Naive thymus-derived CD8-positive, alpha-beta T cell (primary cell): ENCODE data around the gene OR51E2. TPM values are rescaled to one million over a fixed set of nuclear protein-coding genes. Genes with fewer than 3 reads are reported as not detected.
A peak's percentile ranks its signal among the peaks of the same experiment; 100 is the strongest.

ENCODE experiments used
- ATAC-seq, 2 donors: fragments of 150-1000 bp; cut with Tn5 transposase in 1 of 2; sonication (Bioruptor Pico), chemical (Tn5 transposase) in 1 of 2; 1 replicate in 1 of 2; 2 replicates in 1 of 2; pipeline ENCODE4 v1.10.0; 2021; ENCODE audit warnings: mild to moderate bottlenecking in 2 of 2, moderate library complexity in 2 of 2
- POLR2A ChIA-PET: fragments of 350-600 bp; sonication (Branson Sonifier 250); formaldehyde crosslinking; loops from one replicate; lab custom pipeline; 2021; ENCODE audit warnings: antibody characterized with exemption; lab: Charles Lee
- DNase-seq, 10 donors: peaks; one replicate each; pipeline versions ENCODE4 v3.0.0 to v3.0.0-alpha.2; 2020 to 2022
- H3K27ac Mint-ChIP-seq, 10 donors: one replicate each; pipeline ENCODE4 v1.8.0; 2020 to 2022; ENCODE audit warnings: mild to moderate bottlenecking in 10 of 10, mixed read lengths in 10 of 10, moderate library complexity in 4 of 10, inconsistent platforms in 1 of 10
- H3K27me3 Mint-ChIP-seq, 5 donors: one replicate each; pipeline ENCODE4 v1.8.0; 2021 to 2022; ENCODE audit warnings: mixed read lengths in 5 of 5
- H3K36me3 Mint-ChIP-seq, 3 donors: one replicate each; pipeline ENCODE4 v1.8.0; 2020 to 2022; ENCODE audit warnings: mixed read lengths in 3 of 3, mild to moderate bottlenecking in 2 of 3, inconsistent platforms in 1 of 3
- H3K4me1 Mint-ChIP-seq, 4 donors: one replicate each; pipeline ENCODE4 v1.8.0; 2021 to 2022; ENCODE audit warnings: mixed read lengths in 4 of 4
- H3K4me3 Mint-ChIP-seq, 10 donors: one replicate each; pipeline ENCODE4 v1.8.0; 2020 to 2022; ENCODE audit warnings: mild to moderate bottlenecking in 10 of 10, mixed read lengths in 10 of 10, moderate library complexity in 6 of 10, inconsistent platforms in 1 of 10
- H3K9me3 Mint-ChIP-seq, 9 donors: one replicate each; pipeline ENCODE4 v1.8.0; 2020 to 2022; ENCODE audit warnings: mixed read lengths in 9 of 9, mild to moderate bottlenecking in 3 of 9, inconsistent platforms in 1 of 9, moderate library complexity in 1 of 9
- polyA plus RNA-seq, 3 donors: library from polyadenylated mRNA; unstranded; fragments of 300-500 nt; fragmentation: Illumina TruSeq; gene quantifications; one replicate each; pipeline ENCODE4 v1.2.3, GENCODE V29; 2021
- total RNA-seq, 8 experiments: library from RNA in 2 of 8; stranded (reverse) in 2 of 8; gene quantifications; one replicate each; pipeline ENCODE4 v1.2.3 and lab custom pipeline; 2021 to 2026

Gene OR51E2
- total and polyA plus RNA-seq, 5 experiments from 2014 or later = not detected

DNA sequence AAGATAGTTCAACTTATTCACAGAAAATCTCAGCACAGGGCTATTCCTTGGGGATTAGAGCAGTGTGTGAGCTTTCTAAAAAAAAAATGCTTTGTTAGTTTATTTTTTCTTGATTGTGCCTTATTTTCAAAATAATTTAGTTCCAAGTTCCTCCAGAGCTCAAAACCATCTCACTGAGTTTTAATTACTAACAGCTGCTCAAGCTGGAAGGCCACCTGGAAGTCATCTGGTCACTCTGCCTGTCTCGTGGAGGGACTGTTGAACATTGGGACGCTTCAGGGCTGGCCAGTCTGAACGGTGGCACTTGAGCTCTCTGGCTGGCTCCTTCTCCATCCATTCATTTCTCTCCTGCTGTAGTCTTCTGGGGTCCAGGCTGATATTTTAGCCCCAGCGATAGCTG lies 49.9 kb downstream of the OR51E2 start:
- DNase-seq = no peak
- no peak overlapping the region for H3K27ac Mint-ChIP-seq
- H3K27me3 Mint-ChIP-seq = peaks cover 4 to 18% (median 12%) of the 10 kb centered on the region in 5 donors
- no peaks in the 10 kb centered on the region for H3K36me3 Mint-ChIP-seq
- no peak for ATAC-seq
- no peak overlapping the region for H3K4me3 Mint-ChIP-seq
- POLR2A ChIA-PET = no interaction called here
- H3K9me3 Mint-ChIP-seq = peaks cover 0 to 2% (median 0%) of the 10 kb centered on the region in 9 donors
- H3K4me1 Mint-ChIP-seq = no peaks in the 10 kb centered on the region

GRCh38 chr11:4645974-4646373 lies 51.7 kb downstream of the OR51E2 start:
- H3K9me3 Mint-ChIP-seq = no peaks in the 10 kb centered on the region
- H3K27me3 Mint-ChIP-seq = peaks cover 7 to 29% (median 16%) of the 10 kb centered on the region in 5 donors
- POLR2A ChIA-PET = no interaction called here
- H3K4me3 Mint-ChIP-seq = no peak overlapping the region
- H3K27ac Mint-ChIP-seq = no peak overlapping the region
- DNase-seq (no peak), ATAC-seq (no peak)
- no peaks in the 10 kb centered on the region for H3K36me3 Mint-ChIP-seq
- H3K4me1 Mint-ChIP-seq = no peaks in the 10 kb centered on the region

DNA sequence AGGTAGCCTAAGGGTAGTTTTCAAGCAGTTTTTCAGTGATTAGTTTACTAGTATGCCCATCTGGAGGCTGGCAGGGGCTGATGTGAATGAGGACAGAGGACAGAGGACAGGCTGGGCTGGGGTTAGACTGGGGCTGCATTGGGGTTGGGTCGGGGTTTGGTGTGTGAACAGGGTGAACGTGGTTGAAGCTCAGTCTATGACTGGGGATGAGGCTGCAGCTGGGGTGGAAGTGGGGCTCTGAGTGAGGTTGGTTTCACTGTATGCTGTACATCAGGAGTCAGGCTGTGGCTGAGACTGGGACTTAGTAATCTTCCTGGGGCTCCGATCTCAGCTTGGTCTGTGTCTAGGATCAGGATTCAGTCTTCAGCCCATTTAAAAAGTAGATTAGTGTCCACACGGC lies 53.4 kb downstream of the OR51E2 start:
- Mint-ChIP-seq H3K27ac (no peak overlapping the region), H3K9me3 (no peaks in the 10 kb centered on the region), H3K4me1 (no peaks in the 10 kb centered on the region)

GRCh38 chr11:4643682-4644081 lies 54.0 kb downstream of the OR51E2 start, which contains the start of gene OR51E1:
OR51E1 (plus strand) TSS chr11:4643982; CDS start chr11:4652527, 8,545 bp downstream.
- ATAC-seq (no peak), DNase-seq (no peak)
- Mint-ChIP-seq H3K27ac (no peak within 1 kb of the TSS), H3K27me3 (peaks cover 5 to 41% (median 14%) of the 10 kb centered on the region in 5 donors), H3K9me3 (no peaks in the 10 kb centered on the region), H3K4me1 (no peaks in the 10 kb centered on the region), H3K4me3 (no peak within 1 kb of the TSS), H3K36me3 (no peaks in the 10 kb centered on the region)
- POLR2A ChIA-PET = no interaction called here

More for the DNA sequence above, 53.4 kb downstream of the OR51E2 start:
- no peaks in the 10 kb centered on the region for H3K36me3 Mint-ChIP-seq
- H3K27me3 Mint-ChIP-seq = peaks cover 5 to 41% (median 15%) of the 10 kb centered on the region in 5 donors
- POLR2A ChIA-PET = no interaction called here
- peak in 1 of 2 donors; percentile 33 for ATAC-seq
- H3K4me3 Mint-ChIP-seq = no peak overlapping the region
- no peak for DNase-seq

GRCh38 chr11:4643076-4643475 lies 54.6 kb downstream of the OR51E2 start:
- ATAC-seq = no peak
- Mint-ChIP-seq H3K9me3 (no peaks in the 10 kb centered on the region), H3K4me3 (no peak overlapping the region), H3K27me3 (peaks cover 5 to 41% (median 13%) of the 10 kb centered on the region in 5 donors), H3K36me3 (no peaks in the 10 kb centered on the region), H3K4me1 (no peaks in the 10 kb centered on the region), H3K27ac (no peak overlapping the region)
- POLR2A ChIA-PET = no interaction called here
- DNase-seq = no peak

- DNase-seq = no peak
- Mint-ChIP-seq H3K27me3 (peaks cover 5 to 41% (median 13%) of the 10 kb centered on the region in 5 donors), H3K36me3 (no peaks in the 10 kb centered on the region)
Measured at GRCh38 chr11:4642043-4642442, 55.6 kb downstream of the OR51E2 start.

GRCh38 chr11:4641501-4641900 lies 56.2 kb downstream of the OR51E2 start:
- H3K9me3 Mint-ChIP-seq = no peaks in the 10 kb centered on the region
- no peak overlapping the region for H3K4me3 Mint-ChIP-seq
- POLR2A ChIA-PET = no interaction called here
- DNase-seq = no peak
- H3K4me1 Mint-ChIP-seq = no peaks in the 10 kb centered on the region
- no peak for ATAC-seq
- H3K27ac Mint-ChIP-seq = no peak overlapping the region
- H3K27me3 Mint-ChIP-seq = peaks cover 5 to 41% (median 13%) of the 10 kb centered on the region in 5 donors
- H3K36me3 Mint-ChIP-seq = no peaks in the 10 kb centered on the region

More at GRCh38 chr11:4642043-4642442, 55.6 kb downstream of the OR51E2 start:
- POLR2A ChIA-PET = no interaction called here
- no peak overlapping the region for H3K27ac Mint-ChIP-seq
- ATAC-seq = no peak
- no peaks in the 10 kb centered on the region for H3K4me1 Mint-ChIP-seq
- no peaks in the 10 kb centered on the region for H3K9me3 Mint-ChIP-seq
- H3K4me3 Mint-ChIP-seq = no peak overlapping the region

DNA sequence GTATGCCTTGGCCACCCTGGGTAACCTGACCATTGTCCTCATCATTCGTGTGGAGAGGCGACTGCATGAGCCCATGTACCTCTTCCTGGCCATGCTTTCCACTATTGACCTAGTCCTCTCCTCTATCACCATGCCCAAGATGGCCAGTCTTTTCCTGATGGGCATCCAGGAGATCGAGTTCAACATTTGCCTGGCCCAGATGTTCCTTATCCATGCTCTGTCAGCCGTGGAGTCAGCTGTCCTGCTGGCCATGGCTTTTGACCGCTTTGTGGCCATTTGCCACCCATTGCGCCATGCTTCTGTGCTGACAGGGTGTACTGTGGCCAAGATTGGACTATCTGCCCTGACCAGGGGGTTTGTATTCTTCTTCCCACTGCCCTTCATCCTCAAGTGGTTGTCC lies 57.7 kb downstream of the OR51E2 start:
- no peak for DNase-seq
- POLR2A ChIA-PET = no interaction called here
- Mint-ChIP-seq H3K4me1 (no peaks in the 10 kb centered on the region), H3K4me3 (no peak overlapping the region), H3K27ac (no peak overlapping the region), H3K9me3 (no peaks in the 10 kb centered on the region), H3K27me3 (peaks cover 5 to 41% (median 13%) of the 10 kb centered on the region in 5 donors), H3K36me3 (no peaks in the 10 kb centered on the region)
- ATAC-seq = no peak

- Mint-ChIP-seq H3K27ac (no peak overlapping the region), H3K4me3 (no peak overlapping the region), H3K4me1 (no peaks in the 10 kb centered on the region), H3K9me3 (no peaks in the 10 kb centered on the region), H3K27me3 (peaks cover 5 to 28% (median 9%) of the 10 kb centered on the region in 5 donors), H3K36me3 (no peaks in the 10 kb centered on the region)
- DNase-seq (no peak), ATAC-seq (no peak)
- POLR2A ChIA-PET = no interaction called here
Measured at GRCh38 chr11:4637662-4638047, 60.0 kb downstream of the OR51E2 start.

- Mint-ChIP-seq H3K9me3 (peaks cover 0 to 2% (median 0%) of the 10 kb centered on the region in 9 donors), H3K4me3 (no peak within 1 kb of the TSS), H3K4me1 (no peaks in the 10 kb centered on the region), H3K27ac (no peak within 1 kb of the TSS), H3K27me3 (peaks cover 5 to 23% (median 10%) of the 10 kb centered on the region in 5 donors), H3K36me3 (no peaks in the 10 kb centered on the region)
- POLR2A ChIA-PET = no interaction called here
- DNase-seq (peak; percentile 34 to 76 (median 54)), ATAC-seq (peak; percentile 89 to 94)
Measured at GRCh38 chr11:4636962-4637661, 60.5 kb downstream of the OR51E2 start, which contains the start of gene OR51D1. OR51D1 (plus strand) TSS chr11:4637477; CDS start chr11:4639791, 2,314 bp downstream.

DNA sequence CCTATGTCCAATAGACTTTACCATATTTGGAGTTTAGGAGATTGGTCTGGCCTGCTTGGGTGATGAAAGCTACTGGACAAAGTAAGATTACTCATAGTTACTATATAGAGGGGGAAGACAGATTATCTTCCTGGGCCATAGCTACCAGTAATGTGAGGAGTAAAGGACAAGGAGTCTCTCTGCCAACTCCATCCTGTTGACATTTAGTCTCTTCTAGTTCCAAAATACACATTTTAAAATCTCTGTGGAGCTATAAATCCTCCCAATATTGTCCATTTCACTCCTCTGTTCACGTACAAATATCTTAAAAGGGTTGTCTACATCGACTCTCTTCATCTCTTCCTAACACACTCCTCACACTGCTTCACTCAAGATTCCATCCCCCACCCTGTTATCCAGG lies 61.5 kb downstream of the OR51E2 start:
- H3K27ac Mint-ChIP-seq = no peak overlapping the region
- no peaks in the 10 kb centered on the region for H3K4me1 Mint-ChIP-seq
- peaks cover 2 to 14% (median 12%) of the 10 kb centered on the region in 5 donors for H3K27me3 Mint-ChIP-seq
- peaks cover 0 to 6% (median 0%) of the 10 kb centered on the region in 9 donors for H3K9me3 Mint-ChIP-seq
- POLR2A ChIA-PET = no interaction called here
- no peak overlapping the region for H3K4me3 Mint-ChIP-seq
- no peaks in the 10 kb centered on the region for H3K36me3 Mint-ChIP-seq
- DNase-seq (no peak), ATAC-seq (no peak)
